B cell (primary cell): ENCODE data around the gene MTFR2. TPM values are rescaled to one million over a fixed set of nuclear protein-coding genes. Genes with fewer than 3 reads are reported as not detected.
A peak's percentile ranks its signal among the peaks of the same experiment; 100 is the strongest.

Experiments
- ATAC-seq: fragments of 200-7000 bp; cut with Tn5 transposase; one replicate; pipeline ENCODE4 v1.10.0; 2021; ENCODE audit warnings: low read depth, mild to moderate bottlenecking, moderate number of reproducible peaks, moderate library complexity
- CTCF ChIA-PET: fragments of 350-600 bp; sonication (Branson Sonifier 250); formaldehyde crosslinking; loops from one replicate; lab custom pipeline; 2021; ENCODE audit warnings: antibody characterized with exemption, inconsistent platforms; lab: Charles Lee
- POLR2A ChIA-PET: fragments of 350-600 bp; sonication (Branson Sonifier 250); formaldehyde crosslinking; loops from one replicate; lab custom pipeline; 2021; ENCODE audit warnings: antibody characterized with exemption; lab: Charles Lee
- DNase-seq: peaks from one replicate; pipeline ENCODE4 v3.0.0; 2013
- H2AFZ ChIP-seq: 2 replicates; pipeline ENCODE4 v1.6.1; 2012; ENCODE audit warnings: mild to moderate bottlenecking, low read depth, low read length; ENCODE audit not compliant: insufficient read depth, poor library complexity, severe bottlenecking
- H3K27ac ChIP-seq, 2 donors: 1 replicate in 1 of 2; 2 replicates in 1 of 2; pipeline ENCODE4 v1.5.1; 2012 to 2013; ENCODE audit warnings: low read length in 2 of 2, mild to moderate bottlenecking in 2 of 2, moderate library complexity in 1 of 2
- H3K27me3 ChIP-seq, 4 experiments: fragments of 200-600 bp in 1 of 4; sonication (generic) in 1 of 4; replicated peaks in 1 of 4; 1 replicate in 2 of 4; 2 replicates in 2 of 4; pipeline versions ENCODE4 v1.6.1 to v1.7.0; 2013 to 2016; ENCODE audit warnings: low read length in 3 of 4, mild to moderate bottlenecking in 2 of 4, mixed read lengths in 1 of 4, moderate library complexity in 1 of 4; ENCODE audit not compliant: insufficient read depth in 4 of 4, control insufficient read depth in 3 of 4; ENCODE audit errors: control extremely low read depth in 1 of 4
- H3K36me3 ChIP-seq, 2 experiments: replicated peaks in 1 of 2; 1 replicate in 1 of 2; 2 replicates in 1 of 2; pipeline versions ENCODE4 v1.6.1 to v1.7.1; 2013; ENCODE audit warnings: low read length in 1 of 2; ENCODE audit not compliant: insufficient read depth in 2 of 2, control insufficient read depth in 1 of 2; ENCODE audit errors: control extremely low read depth in 1 of 2, extremely low read depth in 1 of 2
- H3K4me1 ChIP-seq, 2 donors: fragments of 200-600 bp in 1 of 2; sonication (generic) in 1 of 2; 1 replicate in 1 of 2; 2 replicates in 1 of 2; pipeline versions ENCODE4 v1.5.1 to v1.6.1; 2013 to 2017; ENCODE audit warnings: low read length in 2 of 2; ENCODE audit not compliant: control insufficient read depth in 2 of 2, insufficient read depth in 2 of 2
- H3K4me2 ChIP-seq: replicated peaks from 2 replicates; pipeline ENCODE3; 2012; ENCODE audit warnings: mild to moderate bottlenecking, low read depth, low read length; ENCODE audit not compliant: poor library complexity, severe bottlenecking
- H3K4me3 ChIP-seq, 5 experiments: fragments of 200-600 bp in 1 of 5; sonication (generic) in 1 of 5; 1 replicate in 3 of 5; 2 replicates in 2 of 5; pipeline versions ENCODE4 v1.5.1 to v1.7.0; 2011 to 2016; ENCODE audit warnings: low read length in 4 of 5, mild to moderate bottlenecking in 4 of 5, low read depth in 2 of 5, control low read depth in 1 of 5, moderate library complexity in 1 of 5; ENCODE audit not compliant: insufficient read depth in 1 of 5; ENCODE audit errors: control extremely low read depth in 1 of 5, extremely low read depth in 1 of 5
- H3K79me2 ChIP-seq: fragments of 200-600 bp; sonication (generic); one replicate; pipeline ENCODE4 v1.6.0; 2016; ENCODE audit warnings: low read length; ENCODE audit not compliant: control insufficient read depth, insufficient read depth
- H3K9ac ChIP-seq: fragments of 200-600 bp; sonication (generic); 2 replicates; pipeline ENCODE4 v1.6.1; 2017; ENCODE audit warnings: mild to moderate bottlenecking, low read length, moderate library complexity
- H3K9me3 ChIP-seq, 3 donors: one replicate each; pipeline versions ENCODE4 v1.6.1 to v1.7.1; 2013; ENCODE audit warnings: low read length in 2 of 3; ENCODE audit not compliant: control insufficient read depth in 2 of 3, insufficient read depth in 1 of 3; ENCODE audit errors: control extremely low read depth in 1 of 3
- H4K20me1 ChIP-seq: 2 replicates; pipeline ENCODE4 v1.6.0; 2012; ENCODE audit warnings: mild to moderate bottlenecking, low read length; ENCODE audit not compliant: insufficient read depth, control insufficient read depth, poor library complexity, severe bottlenecking
- H3K27ac Mint-ChIP-seq: one replicate; pipeline ENCODE4 v1.8.0; 2021; ENCODE audit warnings: mixed read lengths
- H3K27me3 Mint-ChIP-seq: one replicate; pipeline ENCODE4 v1.8.0; 2021; ENCODE audit warnings: mixed read lengths
- H3K4me1 Mint-ChIP-seq: one replicate; pipeline ENCODE4 v1.8.0; 2021; ENCODE audit warnings: mixed read lengths
- H3K4me3 Mint-ChIP-seq: one replicate; pipeline ENCODE4 v1.8.0; 2021; ENCODE audit warnings: mixed read lengths
- H3K9me3 Mint-ChIP-seq: one replicate; pipeline ENCODE4 v1.8.0; 2022; ENCODE audit warnings: mixed read lengths; ENCODE audit not compliant: insufficient read depth
- EZH2 ChIP-seq: IDR thresholded peaks from 2 replicates; pipeline ENCODE4 v1.6.1; 2012; ENCODE audit warnings: borderline replicate concordance, low read depth, mild to moderate bottlenecking, moderate library complexity, low read length; ENCODE audit not compliant: insufficient read depth, poor library complexity, severe bottlenecking
- WGBS: methylation state at CpG from one replicate; pipeline ENCODE4 v1.1.5; 2013; ENCODE audit warnings: missing lambda C conversion rate; ENCODE audit not compliant: insufficient coverage; 5-methylcytosine and 5-hydroxymethylcytosine counted together
- intact Hi-C: fragments of 100-400 bp; cut with micrococcal nuclease; formaldehyde crosslinking; loops from one replicate; pipeline ENCODE4 v1.10.0; 2022
- polyA plus RNA-seq: library from polyadenylated mRNA; depleted of rRNA; stranded (reverse); fragments of >200 nt; gene quantifications from 2 replicates; pipeline ENCODE4 v1.2.3, GENCODE V29; 2012
- total RNA-seq, 2 donors: library from RNA; stranded (reverse); fragments of 120-200 nt in 1 of 2; gene quantifications; 1 replicate in 1 of 2; 2 replicates in 1 of 2; pipeline versions ENCODE4 v1.2.3 to v1.2.4, GENCODE V29; 2013 to 2022
- TF ChIP-seq, protein P1 (sequence below): fragments of 200-600 bp; IDR thresholded peaks from one replicate; pipeline ENCODE4 v1.8.0; 2022; ENCODE audit warnings: antibody characterized with exemption, mild to moderate bottlenecking

The MTFR2 gene
- total and polyA plus RNA-seq, 2 donors (not counting 1 experiment from before 2014, with no cell fraction given), result 2.0 to 3.9 TPM

DNA sequence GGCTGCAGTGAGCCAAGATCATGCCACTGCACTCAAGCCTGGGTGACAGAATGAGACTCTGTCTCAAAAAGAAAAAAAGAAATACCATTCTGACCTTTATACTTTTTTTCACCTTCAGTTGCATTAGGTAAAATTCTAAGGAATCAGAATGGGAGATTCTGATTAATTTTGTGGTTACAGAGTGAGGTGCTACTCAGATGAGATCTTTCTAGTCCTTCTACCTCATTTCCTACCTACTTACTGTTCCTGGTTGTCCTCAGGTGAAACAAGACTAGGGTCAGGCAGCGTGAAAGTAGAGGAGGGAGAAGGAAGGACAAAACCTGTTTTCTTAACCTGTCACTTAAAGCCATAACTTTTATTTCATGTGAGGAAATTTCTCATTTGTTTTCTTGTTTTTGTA, 63.7 kb downstream of the MTFR2 start:
- no CpG with 5 or more reads among the region's 1 CpG for WGBS
- intact Hi-C loops, result no loop called here
- TF ChIP-seq, protein P1, sequence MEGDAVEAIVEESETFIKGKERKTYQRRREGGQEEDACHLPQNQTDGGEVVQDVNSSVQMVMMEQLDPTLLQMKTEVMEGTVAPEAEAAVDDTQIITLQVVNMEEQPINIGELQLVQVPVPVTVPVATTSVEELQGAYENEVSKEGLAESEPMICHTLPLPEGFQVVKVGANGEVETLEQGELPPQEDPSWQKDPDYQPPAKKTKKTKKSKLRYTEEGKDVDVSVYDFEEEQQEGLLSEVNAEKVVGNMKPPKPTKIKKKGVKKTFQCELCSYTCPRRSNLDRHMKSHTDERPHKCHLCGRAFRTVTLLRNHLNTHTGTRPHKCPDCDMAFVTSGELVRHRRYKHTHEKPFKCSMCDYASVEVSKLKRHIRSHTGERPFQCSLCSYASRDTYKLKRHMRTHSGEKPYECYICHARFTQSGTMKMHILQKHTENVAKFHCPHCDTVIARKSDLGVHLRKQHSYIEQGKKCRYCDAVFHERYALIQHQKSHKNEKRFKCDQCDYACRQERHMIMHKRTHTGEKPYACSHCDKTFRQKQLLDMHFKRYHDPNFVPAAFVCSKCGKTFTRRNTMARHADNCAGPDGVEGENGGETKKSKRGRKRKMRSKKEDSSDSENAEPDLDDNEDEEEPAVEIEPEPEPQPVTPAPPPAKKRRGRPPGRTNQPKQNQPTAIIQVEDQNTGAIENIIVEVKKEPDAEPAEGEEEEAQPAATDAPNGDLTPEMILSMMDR, result no peak
- TF ChIP-seq EZH2, result no peak
- H3K4me3 Mint-ChIP-seq, result no peak overlapping the region
- ChIA-PET POLR2A (no interaction called here), CTCF (no interaction called here)
- H3K4me2 ChIP-seq, result no peak overlapping the region
- H3K79me2 ChIP-seq, result no peaks in the 10 kb centered on the region
- no peak overlapping the region for H2AFZ ChIP-seq
- H3K36me3 ChIP-seq, result no peaks in the 10 kb centered on the region
- H3K4me3 ChIP-seq, result no peak overlapping the region
- no peaks in the 10 kb centered on the region for H3K9me3 Mint-ChIP-seq
- H3K4me1 ChIP-seq, result peaks cover 12 to 15% of the 10 kb centered on the region in 2 donors
- H3K27ac ChIP-seq, result no peak overlapping the region
- H3K9ac ChIP-seq, result no peak overlapping the region
- H4K20me1 ChIP-seq, result no peaks in the 10 kb centered on the region
- H3K27ac Mint-ChIP-seq, result no peak overlapping the region
- ATAC-seq, result no peak
- peaks cover 14% of the 10 kb centered on the region for H3K4me1 Mint-ChIP-seq
- no peaks in the 10 kb centered on the region for H3K27me3 Mint-ChIP-seq
- DNase-seq, result no peak
- no peaks in the 10 kb centered on the region for H3K9me3 ChIP-seq
- no peaks in the 10 kb centered on the region for H3K27me3 ChIP-seq

DNA sequence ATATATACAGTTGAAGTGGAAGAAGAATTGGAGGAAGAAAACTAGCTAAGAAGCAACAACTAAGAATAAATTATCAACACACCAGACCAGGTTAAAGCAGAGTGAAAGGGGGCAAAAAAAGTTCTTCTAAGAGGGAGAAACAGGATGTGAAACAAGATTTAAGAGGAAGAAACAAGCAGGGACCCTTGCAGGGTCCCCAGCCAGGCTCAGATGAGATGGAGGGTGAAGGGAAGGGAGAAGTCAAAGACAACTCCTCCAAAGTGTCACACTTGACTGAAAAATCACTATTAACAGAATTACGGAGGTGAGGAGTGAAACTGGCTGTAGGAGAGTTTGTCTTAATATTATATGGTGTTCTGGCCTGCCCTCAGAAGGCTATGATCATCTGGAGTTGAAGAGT, 65.4 kb downstream of the MTFR2 start:
- DNase-seq (peak; percentile 45), ATAC-seq (peak; percentile 49)
- H3K79me2 ChIP-seq, result no peaks in the 10 kb centered on the region
- peaks cover 14% of the 10 kb centered on the region for H3K4me1 Mint-ChIP-seq
- H3K4me1 ChIP-seq, result peaks cover 12 to 15% of the 10 kb centered on the region in 2 donors
- H3K27ac Mint-ChIP-seq, result peak overlapping the region; percentile 5
- TF ChIP-seq, protein P1, result no peak
- TF ChIP-seq EZH2, result no peak
- WGBS, result no CpG with 5 or more reads among the region's 1 CpG
- H3K4me3 ChIP-seq, result no peak overlapping the region
- peak overlapping the region in 1 of 2 donors; percentile 2 for H3K27ac ChIP-seq
- ChIA-PET CTCF (no interaction called here), POLR2A (no interaction called here)
- H3K9me3 ChIP-seq, result no peaks in the 10 kb centered on the region
- no peak overlapping the region for H2AFZ ChIP-seq
- H3K4me3 Mint-ChIP-seq, result peak overlapping the region; percentile 0
- H3K9ac ChIP-seq, result no peak overlapping the region
- H3K9me3 Mint-ChIP-seq, result no peaks in the 10 kb centered on the region
- H3K36me3 ChIP-seq, result no peaks in the 10 kb centered on the region
- H3K4me2 ChIP-seq, result peak overlapping the region; percentile 4
- H3K27me3 Mint-ChIP-seq, result no peaks in the 10 kb centered on the region
- no peaks in the 10 kb centered on the region for H4K20me1 ChIP-seq
- H3K27me3 ChIP-seq, result no peaks in the 10 kb centered on the region
- intact Hi-C loops, result no loop called here
